Lower leg skin (tissue), 3 donors: ENCODE results near the gene BOK.

Source experiments
- POLR2A ChIP-seq, 2 donors: fragments of 450-650 bp; IDR thresholded peaks; one replicate each; pipeline ENCODE4 v1.6.1; 2016 to 2017; ENCODE audit warnings: antibody characterized with exemption in 2 of 2, mild to moderate bottlenecking in 1 of 2, moderate library complexity in 1 of 2
- TF ChIP-seq, protein P1 (sequence below), 3 donors: fragments of 450-650 bp; IDR thresholded peaks; one replicate each; pipeline ENCODE4 v1.5.1; 2016; ENCODE audit warnings: antibody characterized with exemption in 3 of 3, mild to moderate bottlenecking in 3 of 3, moderate library complexity in 2 of 3

GRCh38 chr2:241563981-241564595 lies 5.5 kb downstream of the BOK start:
- TF ChIP-seq, protein P1, sequence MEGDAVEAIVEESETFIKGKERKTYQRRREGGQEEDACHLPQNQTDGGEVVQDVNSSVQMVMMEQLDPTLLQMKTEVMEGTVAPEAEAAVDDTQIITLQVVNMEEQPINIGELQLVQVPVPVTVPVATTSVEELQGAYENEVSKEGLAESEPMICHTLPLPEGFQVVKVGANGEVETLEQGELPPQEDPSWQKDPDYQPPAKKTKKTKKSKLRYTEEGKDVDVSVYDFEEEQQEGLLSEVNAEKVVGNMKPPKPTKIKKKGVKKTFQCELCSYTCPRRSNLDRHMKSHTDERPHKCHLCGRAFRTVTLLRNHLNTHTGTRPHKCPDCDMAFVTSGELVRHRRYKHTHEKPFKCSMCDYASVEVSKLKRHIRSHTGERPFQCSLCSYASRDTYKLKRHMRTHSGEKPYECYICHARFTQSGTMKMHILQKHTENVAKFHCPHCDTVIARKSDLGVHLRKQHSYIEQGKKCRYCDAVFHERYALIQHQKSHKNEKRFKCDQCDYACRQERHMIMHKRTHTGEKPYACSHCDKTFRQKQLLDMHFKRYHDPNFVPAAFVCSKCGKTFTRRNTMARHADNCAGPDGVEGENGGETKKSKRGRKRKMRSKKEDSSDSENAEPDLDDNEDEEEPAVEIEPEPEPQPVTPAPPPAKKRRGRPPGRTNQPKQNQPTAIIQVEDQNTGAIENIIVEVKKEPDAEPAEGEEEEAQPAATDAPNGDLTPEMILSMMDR (IDR thresholded peaks at IDR 0.05) = no peak
- TF ChIP-seq POLR2A (IDR thresholded peaks at IDR 0.05) = no peak
